ENCODE results near the gene NXN. TPM values are rescaled to one million over a fixed set of nuclear protein-coding genes. Genes with fewer than 3 reads are reported as not detected.

Gene NXN
- total RNA-seq, 6 donors from 2014 or later = 32.4 to 63.1 (median 52.2) TPM

DNA sequence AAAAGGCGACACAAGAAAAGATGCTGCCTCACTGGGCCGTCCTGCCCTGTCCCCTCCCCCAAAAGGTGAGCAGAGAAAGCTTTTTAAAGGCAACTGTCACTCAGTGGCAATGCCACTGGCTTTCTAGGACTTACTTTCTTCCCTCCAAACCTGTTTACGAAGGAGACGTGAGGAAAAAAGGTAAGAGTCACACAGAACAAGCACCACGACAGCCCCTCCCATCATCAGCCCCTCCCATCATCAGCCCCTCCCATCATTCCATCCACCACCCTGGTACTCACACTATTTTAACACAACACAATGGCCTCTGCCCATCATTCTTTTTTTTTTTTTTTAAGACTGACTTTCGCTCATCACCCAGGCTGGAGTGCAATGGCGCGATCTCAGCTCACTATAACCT lies 77.1 kb downstream of the NXN start:
- 84 to 85% methylated on average over 8 of the region's 8 CpGs for WGBS, 2 donors
- Histone ChIP-seq H3K27me3 (no peaks in the 10 kb centered on the region), H3K9me3 (no peaks in the 10 kb centered on the region), H3K27ac (peak overlapping the region in 1 of 4 donors; percentile 73), H3K36me3 (no peaks in the 10 kb centered on the region), H3K4me3 (no peak overlapping the region), H3K4me1 (peaks cover 10 to 21% (median 12%) of the 10 kb centered on the region in 4 donors)
- no peak for TF ChIP-seq POLR2A (IDR thresholded peaks at IDR 0.05)
- TF ChIP-seq, protein P1, sequence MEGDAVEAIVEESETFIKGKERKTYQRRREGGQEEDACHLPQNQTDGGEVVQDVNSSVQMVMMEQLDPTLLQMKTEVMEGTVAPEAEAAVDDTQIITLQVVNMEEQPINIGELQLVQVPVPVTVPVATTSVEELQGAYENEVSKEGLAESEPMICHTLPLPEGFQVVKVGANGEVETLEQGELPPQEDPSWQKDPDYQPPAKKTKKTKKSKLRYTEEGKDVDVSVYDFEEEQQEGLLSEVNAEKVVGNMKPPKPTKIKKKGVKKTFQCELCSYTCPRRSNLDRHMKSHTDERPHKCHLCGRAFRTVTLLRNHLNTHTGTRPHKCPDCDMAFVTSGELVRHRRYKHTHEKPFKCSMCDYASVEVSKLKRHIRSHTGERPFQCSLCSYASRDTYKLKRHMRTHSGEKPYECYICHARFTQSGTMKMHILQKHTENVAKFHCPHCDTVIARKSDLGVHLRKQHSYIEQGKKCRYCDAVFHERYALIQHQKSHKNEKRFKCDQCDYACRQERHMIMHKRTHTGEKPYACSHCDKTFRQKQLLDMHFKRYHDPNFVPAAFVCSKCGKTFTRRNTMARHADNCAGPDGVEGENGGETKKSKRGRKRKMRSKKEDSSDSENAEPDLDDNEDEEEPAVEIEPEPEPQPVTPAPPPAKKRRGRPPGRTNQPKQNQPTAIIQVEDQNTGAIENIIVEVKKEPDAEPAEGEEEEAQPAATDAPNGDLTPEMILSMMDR (IDR thresholded peaks at IDR 0.05) = no peak
- ATAC-seq (ENCODE audit: low FRiP score in 2 of 2) (no peak), DNase-seq (no peak)

DNA sequence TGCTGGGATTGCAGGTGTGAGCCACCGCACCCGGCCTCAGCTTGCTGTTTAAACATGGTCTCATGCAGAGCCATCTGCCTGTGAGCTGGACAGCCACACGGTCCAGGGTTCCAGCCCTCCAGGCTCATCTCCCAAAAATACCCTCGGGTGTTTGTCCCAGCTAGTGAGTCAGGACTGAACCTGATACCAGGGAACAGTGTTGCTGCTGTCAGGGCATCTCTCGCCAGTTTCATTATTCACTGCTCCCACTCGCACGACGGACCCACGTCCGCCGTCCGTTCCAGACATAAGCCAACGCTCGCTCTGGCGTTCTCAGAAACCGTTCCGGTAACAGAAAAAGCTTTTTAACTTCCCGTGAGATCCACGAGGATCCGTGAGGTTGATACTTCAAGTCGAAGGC lies 77.6 kb downstream of the NXN start:
- TF ChIP-seq POLR2A (IDR thresholded peaks at IDR 0.05) (no peak), POLR2AphosphoS5 (IDR thresholded peaks at IDR 0.05) (no peak), EP300 (IDR thresholded peaks at IDR 0.05) (no peak)
- TF ChIP-seq, protein P1 (IDR thresholded peaks at IDR 0.05) = no peak
- H3K4me3 ChIP-seq = no peak overlapping the region
- 89 to 94% methylated on average over 18 to 21 of the region's 21 CpGs for WGBS, 2 donors
- ATAC-seq (ENCODE audit: low FRiP score in 2 of 2) (no peak), DNase-seq (no peak)
- peak overlapping the region; percentile 48 to 73 (median 64) for H3K27ac ChIP-seq
- H3K9me3 ChIP-seq = no peaks in the 10 kb centered on the region
- H3K4me1 ChIP-seq = peaks cover 12 to 21% (median 16%) of the 10 kb centered on the region in 4 donors
- H3K27me3 ChIP-seq = no peaks in the 10 kb centered on the region
- H3K36me3 ChIP-seq = no peaks in the 10 kb centered on the region

DNA sequence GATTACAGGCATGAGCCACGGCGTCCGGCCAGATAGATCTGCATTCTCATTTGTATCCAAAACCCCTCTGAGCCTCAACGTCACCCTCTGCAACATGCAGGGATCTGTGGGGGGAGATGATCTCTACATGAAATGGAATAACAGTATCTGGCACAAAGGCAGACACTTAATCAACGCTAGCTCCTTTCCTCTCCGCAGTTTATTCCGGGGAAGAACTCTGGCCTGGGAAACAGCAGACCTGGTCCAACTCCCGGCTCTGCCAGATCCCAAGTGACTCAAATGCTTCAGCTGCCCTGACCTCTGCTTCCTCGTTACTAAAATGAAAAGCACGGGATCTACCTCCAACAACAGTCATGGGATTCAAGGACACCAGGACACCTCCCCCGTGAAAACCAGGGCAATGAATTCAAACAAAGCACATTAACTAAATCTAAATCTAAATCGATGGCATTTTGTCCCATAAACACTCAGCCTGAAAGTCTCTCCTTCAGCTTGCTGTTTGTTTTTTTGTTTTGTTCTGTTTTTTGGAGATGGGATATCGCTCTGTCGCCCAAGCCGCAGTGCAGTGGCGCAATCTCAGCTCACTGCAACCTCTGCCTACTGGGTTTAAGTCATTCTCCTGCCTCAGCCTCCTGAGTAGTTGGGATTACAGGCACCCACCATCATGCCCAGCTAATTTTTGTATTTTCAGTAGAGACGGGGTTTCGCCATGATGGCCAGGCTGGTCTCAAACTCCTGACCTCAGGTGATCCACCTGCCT lies 78.2 kb downstream of the NXN start:
- H3K36me3 ChIP-seq = no peaks in the 10 kb centered on the region
- no peaks in the 10 kb centered on the region for H3K27me3 ChIP-seq
- peak; percentile 56 to 73 for ATAC-seq (ENCODE audit: low FRiP score in 2 of 2)
- TF ChIP-seq POLR2A (IDR thresholded peaks at IDR 0.05) (peak in 1 of 4 donors; percentile 8), EP300 (IDR thresholded peaks at IDR 0.05) (no peak), POLR2AphosphoS5 (IDR thresholded peaks at IDR 0.05) (no peak)
- TF ChIP-seq, protein P1 (IDR thresholded peaks at IDR 0.05) = no peak
- no peaks in the 10 kb centered on the region for H3K9me3 ChIP-seq
- peaks cover 12 to 24% (median 17%) of the 10 kb centered on the region in 4 donors for H3K4me1 ChIP-seq
- H3K4me3 ChIP-seq = no peak overlapping the region
- DNase-seq = no peak
- H3K27ac ChIP-seq = peak overlapping the region; percentile 48 to 73 (median 64)
- 54 to 65% methylated on average over 16 to 18 of the region's 18 CpGs for WGBS, 2 donors

DNA sequence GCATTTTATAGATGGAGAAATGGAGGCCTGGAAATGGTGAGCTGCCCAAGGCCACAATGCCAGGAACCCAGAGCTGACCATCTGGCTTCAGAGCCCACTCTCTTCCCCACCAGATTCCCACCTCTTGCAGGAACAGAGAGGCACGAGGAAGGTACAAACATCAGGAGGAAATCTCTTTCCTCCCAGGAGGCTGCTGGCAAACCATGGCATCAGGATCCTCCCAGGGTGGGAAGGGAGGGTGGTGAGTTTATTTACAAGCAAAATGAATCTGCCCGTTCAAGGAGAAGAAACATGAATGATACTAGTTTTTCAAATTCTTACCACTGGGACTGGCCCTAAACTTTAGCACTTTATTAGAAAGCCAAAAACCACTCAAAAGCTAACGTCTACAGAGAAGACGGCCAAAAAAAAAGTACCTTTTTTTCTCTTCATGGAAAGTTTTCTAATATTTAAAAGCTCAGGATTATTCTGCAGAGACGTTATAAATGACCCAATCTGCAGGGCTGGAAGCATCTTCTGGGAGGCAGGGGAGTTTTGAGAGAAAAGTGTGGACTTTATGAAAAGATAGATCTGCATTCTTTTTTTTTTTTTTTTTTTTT lies 79.1 kb downstream of the NXN start:
- no peaks in the 10 kb centered on the region for H3K9me3 ChIP-seq
- ATAC-seq (ENCODE audit: low FRiP score in 2 of 2) = no peak
- no peak overlapping the region for H3K4me3 ChIP-seq
- no peaks in the 10 kb centered on the region for H3K27me3 ChIP-seq
- no peak for DNase-seq
- peak overlapping the region in 2 of 4 donors; percentile 68 to 73 for H3K27ac ChIP-seq
- no peaks in the 10 kb centered on the region for H3K36me3 ChIP-seq
- WGBS, 2 donors = 38 to 50% methylated on average over 5 of the region's 5 CpGs
- peaks cover 12 to 24% (median 17%) of the 10 kb centered on the region in 4 donors for H3K4me1 ChIP-seq
- peak in 1 of 2 donors; percentile 46 for TF ChIP-seq POLR2AphosphoS5 (IDR thresholded peaks at IDR 0.05)
- TF ChIP-seq POLR2A (IDR thresholded peaks at IDR 0.05) = no peak
- TF ChIP-seq, protein P1 (IDR thresholded peaks at IDR 0.05) = no peak
- no peak for TF ChIP-seq EP300 (IDR thresholded peaks at IDR 0.05)

Measured in upper lobe of left lung (tissue), 6 donors.